Heart left ventricle (tissue), 13 donors: ENCODE data around the gene MFAP5.

Source experiments
- CTCF ChIP-seq, 12 donors: fragments of 200-600 bp; sonication (generic) in 4 of 12; IDR thresholded peaks; one replicate each; pipeline versions ENCODE4 v1.5.0 to v1.8.0; 2018 to 2022; ENCODE audit warnings: antibody characterized with exemption in 12 of 12, mild to moderate bottlenecking in 5 of 12
- POLR2A ChIP-seq, 2 donors: fragments of 450-650 bp; IDR thresholded peaks; one replicate each; pipeline ENCODE4 v1.6.1; 2017; ENCODE audit warnings: antibody characterized with exemption in 2 of 2, mild to moderate bottlenecking in 2 of 2, moderate library complexity in 2 of 2
- donor health status: ischemic (EF 13 %, LVEDD 7.1; RV severe dilation, severe dysfunction).
- donor health status: DM: no; HTN: yes; CAD: no.
- donor health status: DM: no; HTN: no; CAD: no.
- donor health status: ischemic (EF 25% LVEDD 6.9; RV normal size, moderate dysfunction).
- donor health status: ischemic (EF 25% LVEDD 5.7; RV mildly dilated, moderate dysfunction).
- donor health status: ischemic (EF 35%, LVEDD 5.7; RV mildly dilated, moderate dysfunction).
- donor health status: nonischemic (EF 11% LVEDD 7.7; RV severe dilation, severe dysfunction).
- donor health status: DM: yes; HTN: yes; CAD: no.
- donor health status: PGD.
- donor health status: ischemic (EF 29% LVEDD 5.4; RV normal size, mild dysfunction).
- donor health status: nonischemic (EF 23%, LVEDD 6.1; RV moderate dilation, normal function).

GRCh38 chr12:8622646-8623045, 40.0 kb downstream of the MFAP5 start:
- TF ChIP-seq POLR2A (IDR thresholded peaks at IDR 0.05) (no peak), CTCF (IDR thresholded peaks at IDR 0.05) (no peak)
